Activated CD8-positive, alpha-beta memory T cell treated with anti-CD3 and anti-CD28 coated beads for 1 hour (primary cell): ENCODE results near the gene ROR1.

Source experiments
- DNase-seq, 2 donors: peaks; one replicate each; pipeline ENCODE4 v3.0.0-alpha.2; 2020; ENCODE audit warnings: low read depth in 1 of 2; ENCODE audit errors: extremely low read depth in 1 of 2

The ROR1 gene

DNA sequence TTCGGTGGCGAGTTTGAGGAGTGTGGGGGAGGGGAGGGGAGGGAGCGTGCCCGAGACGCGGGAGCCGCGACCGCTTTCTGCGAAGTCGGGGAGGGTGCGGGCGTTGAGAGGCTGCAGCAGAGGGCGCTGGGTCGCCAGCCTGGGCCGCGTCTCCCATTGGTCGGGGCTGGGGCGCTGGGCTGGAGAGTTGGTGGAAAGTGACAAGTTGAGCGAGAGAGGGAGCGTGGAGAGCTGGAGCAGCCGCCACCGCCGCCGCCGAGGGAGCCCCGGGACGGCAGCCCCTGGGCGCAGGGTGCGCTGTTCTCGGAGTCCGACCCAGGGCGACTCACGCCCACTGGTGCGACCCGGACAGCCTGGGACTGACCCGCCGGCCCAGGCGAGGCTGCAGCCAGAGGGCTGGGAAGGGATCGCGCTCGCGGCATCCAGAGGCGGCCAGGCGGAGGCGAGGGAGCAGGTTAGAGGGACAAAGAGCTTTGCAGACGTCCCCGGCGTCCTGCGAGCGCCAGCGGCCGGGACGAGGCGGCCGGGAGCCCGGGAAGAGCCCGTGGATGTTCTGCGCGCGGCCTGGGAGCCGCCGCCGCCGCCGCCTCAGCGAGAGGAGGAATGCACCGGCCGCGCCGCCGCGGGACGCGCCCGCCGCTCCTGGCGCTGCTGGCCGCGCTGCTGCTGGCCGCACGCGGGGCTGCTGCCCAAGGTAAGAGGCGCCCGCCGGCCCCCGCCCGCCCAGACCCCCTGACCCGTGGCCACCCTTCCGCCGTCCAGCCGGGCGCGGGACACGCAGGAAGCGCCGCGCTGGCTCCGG lies at the start of gene ROR1:
Gene ROR1, plus strand, starts transcription at position 203 of the 802 bp plus-strand sequence.
- DNase-seq, result peak in 1 of 2 donors; percentile 8

DNA sequence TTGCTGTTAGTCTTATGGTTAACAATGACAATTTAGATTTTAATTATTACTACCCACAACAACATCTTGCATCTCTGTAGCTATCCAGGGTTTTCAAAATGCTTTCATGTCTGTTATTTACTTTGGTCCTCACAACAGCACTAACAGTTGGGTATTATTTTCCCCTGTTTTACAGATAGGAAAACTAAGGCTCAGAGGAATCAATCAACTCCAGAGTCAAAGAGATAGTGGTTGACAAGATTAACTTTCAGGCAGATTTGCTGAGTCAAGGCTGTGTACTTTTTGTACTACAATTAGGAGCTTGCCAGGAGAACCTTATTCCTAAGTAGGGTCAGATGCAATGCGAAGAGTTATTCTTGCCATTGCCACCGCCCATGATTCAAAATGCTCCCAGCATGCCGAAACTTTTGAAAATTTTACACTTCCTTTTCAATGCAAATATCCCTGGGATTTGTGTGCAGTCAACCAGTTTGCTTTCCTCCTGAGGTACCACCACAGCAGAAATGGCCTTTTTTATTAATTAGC lies 49.4 kb upstream of the ROR1 start:
- no peak for DNase-seq

DNA sequence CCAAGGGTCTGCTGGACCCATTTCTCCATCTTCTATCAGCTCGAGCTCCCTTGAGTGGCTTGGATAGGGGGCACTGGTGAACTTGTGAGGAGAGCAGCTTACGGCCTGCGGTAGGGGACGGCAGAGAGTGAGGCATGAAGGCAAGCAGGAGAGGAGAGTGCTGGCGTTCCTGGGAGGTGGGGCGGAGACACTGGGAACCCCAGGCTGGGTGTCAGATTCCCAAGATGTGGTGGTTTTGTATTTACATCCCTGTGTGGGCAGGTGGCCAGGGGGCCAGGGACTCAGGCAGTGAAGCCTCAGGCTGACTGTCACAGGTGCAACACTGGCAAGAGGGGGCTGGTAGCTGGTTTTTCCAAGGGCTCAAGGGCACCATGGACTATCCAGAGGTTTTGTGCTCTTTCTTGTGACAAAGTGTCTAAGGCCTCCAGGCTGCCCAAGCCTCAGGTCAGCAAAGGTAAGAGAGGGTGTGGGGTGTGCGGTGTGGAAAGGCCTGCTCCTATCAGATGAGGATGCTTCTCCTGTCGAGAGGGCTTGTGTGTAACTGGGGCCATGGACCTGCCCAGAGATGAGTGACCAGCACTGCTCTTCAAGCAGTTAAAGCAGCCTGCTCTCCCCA lies 45.1 kb upstream of the ROR1 start:
- DNase-seq, result no peak

DNA sequence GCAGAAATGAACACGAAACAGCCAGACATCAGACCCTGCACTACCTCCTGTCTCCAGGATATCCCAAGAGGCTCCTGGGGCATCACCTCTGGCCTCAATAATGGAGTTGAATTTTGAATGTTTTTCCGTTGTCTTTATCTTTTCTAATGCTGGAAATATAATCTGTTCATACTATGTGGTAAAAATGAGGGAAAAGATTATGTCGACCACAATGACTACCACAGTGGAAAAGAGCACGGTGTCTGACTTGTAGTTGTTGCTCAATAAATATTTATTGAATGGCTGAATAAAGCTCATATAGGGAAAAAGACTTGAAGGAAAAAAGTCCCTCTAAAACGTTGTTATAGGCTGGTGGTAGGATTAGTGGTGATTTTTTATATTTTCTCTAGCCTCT lies 44.6 kb upstream of the ROR1 start:
- DNase-seq, result no peak

- no peak for DNase-seq
These were observed 43.6 kb upstream of the ROR1 start for GRCh38 chr1:63730211-63730610.

DNA sequence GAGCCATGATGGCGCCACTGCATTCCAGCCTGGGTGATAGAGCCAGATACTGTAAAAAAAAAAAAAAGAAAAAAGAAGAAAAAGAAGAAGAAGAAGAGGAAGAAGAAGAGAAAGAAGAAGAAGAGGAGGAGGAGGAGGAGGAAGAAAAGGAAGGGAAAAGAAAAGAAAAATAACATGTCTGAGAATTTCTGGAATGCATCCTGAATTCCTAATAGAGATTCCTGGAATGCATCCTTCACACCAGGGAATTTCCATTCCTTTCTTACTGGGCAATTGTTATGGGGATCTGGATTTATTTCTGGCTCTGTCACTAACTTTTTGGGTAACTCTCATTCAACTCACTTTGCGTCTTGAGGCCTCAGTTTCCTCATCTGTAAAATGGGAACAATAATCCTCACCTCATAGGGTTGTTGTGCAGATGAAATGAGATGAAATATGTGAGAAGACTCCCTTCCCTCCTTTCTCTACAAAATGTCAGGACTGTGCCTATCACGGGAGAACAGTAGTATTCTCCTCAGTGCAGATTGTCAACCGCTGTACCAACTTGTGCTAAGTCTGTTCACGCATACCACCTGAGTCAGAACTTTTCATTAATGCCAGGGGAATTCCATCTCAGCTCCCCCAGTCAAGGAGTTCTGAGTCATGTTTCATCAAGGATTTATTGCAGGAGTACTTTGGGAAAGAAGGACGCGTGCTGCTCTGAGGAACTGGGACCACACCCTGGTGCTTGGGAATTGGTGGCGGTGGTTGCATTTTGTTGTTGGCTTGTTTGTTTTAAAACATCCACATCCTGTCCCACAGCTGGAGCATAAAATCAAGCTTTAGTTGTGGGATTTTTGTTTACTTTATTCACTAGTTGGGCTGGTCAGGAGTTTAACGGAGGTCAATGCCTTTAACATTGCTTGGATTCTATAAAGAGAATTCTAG lies 42.4 kb upstream of the ROR1 start:
- no peak for DNase-seq

DNA sequence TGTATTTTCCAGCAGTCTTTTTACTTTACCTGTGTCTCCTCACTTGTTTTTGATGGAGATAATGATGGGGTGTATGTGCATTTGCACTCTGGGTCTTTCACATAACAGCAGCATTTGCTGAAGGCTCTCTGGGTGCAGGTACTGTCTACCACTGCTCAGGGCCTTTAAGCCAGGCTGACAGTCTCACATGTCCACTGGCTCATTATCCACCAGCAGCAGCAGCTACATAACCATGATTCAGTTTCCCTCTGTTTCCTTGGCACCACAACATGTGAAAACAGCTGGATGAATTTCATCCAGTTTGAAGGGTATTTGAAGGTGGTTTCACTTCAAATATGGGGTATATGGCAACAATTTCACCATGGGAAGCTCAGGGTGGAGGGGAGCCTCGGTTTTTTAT lies 41.2 kb upstream of the ROR1 start:
- no peak for DNase-seq

DNA sequence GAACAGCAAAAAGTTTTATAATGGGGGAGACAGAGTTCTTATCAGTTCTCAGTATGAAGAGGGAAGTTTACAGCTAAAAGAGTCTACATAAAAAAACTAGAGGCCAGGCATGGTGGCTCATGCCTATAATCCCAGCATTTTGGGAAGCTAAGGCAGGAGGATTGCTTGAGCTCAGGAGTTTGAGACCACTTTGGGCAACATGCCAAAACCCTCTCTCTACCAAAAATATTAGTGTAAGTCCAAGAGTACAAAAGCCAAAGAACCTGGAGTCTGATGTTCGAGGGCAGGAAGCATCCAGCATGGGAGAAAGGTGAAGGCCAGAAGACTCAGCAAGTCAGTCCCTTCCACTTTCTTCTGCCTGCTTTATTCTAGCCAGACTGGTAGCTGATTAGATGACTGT lies 35.0 kb upstream of the ROR1 start:
- no peak for DNase-seq

DNA sequence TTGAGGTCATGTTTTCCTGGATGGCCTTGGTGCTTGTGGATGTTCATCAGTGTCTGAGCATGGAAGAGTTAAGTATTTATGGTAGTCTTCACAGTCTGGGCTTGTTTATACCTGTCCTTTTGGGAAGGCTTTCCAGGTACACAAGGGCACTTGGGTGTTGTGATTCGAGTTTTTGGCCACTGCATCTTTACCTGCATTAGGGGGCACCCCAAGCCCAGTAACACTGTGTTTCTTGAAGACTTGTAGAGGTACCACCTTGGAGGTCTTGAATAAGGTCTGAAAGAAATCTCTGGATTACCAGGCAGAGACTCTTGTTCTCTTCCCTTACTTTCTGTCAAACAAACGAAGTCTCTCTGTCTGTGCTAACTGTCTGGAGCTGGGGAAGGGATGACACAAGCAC lies 34.4 kb upstream of the ROR1 start:
- no peak for DNase-seq

DNA sequence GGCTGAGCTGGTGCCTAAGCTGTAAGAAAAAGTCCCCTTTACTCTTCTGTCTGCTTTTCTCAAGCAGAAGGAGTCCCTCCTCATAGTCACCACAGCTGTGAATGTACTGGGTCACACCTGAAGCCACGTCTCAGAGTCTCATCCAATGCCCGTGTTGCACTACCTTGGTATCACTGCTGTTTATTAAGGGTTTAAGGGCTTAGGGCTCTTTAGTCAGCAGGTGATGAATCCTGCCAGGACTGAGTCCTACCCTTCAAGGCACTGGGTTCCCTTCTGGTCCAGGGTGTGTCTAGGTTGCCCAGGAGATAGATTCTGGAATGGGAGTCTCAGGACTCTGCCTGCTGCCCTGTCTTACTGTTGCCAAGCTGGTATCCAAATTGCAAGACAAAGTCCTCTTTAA lies 33.4 kb upstream of the ROR1 start:
- DNase-seq, result no peak

DNA sequence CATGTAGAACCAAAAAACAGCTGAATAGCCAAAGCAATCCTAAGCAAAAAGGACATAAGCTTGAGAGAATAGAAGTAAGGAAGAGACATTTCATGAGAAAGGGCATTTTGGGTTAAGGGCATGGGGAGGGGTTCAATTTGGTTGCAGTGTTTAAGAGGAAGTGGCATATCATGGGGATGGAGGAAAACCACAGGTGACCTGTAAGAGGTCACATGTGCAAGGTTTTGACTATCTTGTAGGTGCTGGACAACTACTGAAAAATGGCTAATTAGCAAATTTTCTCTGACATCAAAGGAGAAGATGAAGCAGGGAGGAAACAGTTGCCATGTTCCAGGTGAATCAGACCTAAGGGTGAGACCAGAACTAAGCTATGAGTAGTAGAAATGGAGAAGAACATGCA lies 31.3 kb upstream of the ROR1 start:
- no peak for DNase-seq

GRCh38 chr1:63743781-63744180 lies 30.0 kb upstream of the ROR1 start:
- no peak for DNase-seq

GRCh38 chr1:63746129-63746864 lies 27.5 kb upstream of the ROR1 start:
- DNase-seq, result no peak

DNA sequence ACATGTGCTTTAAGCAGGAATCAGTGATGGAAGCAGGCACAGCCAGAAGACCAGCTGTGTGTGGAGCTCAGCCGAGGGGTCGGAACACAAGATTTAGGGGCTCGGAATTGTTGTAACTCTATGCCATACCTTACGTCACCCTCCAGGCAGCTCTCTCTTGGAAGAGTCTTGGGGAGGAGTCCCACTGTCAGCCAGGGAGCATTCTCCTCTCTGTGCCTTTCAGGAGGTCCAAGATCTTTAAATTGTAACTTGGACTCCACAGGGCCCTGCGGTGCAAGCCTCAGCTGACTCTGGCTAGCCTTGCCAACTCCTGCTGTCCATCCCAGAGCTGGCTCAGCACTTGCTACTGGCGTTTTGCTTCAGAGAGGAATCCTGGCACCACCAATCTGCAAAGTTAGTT lies 26.4 kb upstream of the ROR1 start:
- no peak for DNase-seq

- DNase-seq, result no peak
These were observed 25.7 kb upstream of the ROR1 start for GRCh38 chr1:63748046-63748580.

- no peak for DNase-seq
These were observed 25.2 kb upstream of the ROR1 start for GRCh38 chr1:63748641-63749040.

- no peak for DNase-seq
These were observed 23.1 kb upstream of the ROR1 start for GRCh38 chr1:63750721-63751120.

DNA sequence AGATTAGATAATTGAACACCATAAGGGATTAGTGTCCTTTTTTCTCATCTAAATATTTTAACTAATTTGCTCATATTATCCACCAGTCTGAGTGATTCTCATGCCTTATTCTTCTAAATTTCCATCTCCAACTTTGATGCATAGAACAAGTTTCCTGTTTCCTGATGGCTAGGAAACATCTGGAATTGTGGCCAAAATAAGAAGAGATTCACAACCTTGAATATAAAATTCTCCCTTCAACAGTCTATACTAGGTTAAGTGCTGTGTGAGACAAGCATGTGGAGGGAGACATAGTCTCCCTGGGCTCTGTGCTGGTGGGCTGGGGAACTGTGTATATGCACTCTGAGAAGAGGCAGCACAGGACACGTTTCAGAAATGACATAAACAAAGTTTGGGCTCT lies 21.6 kb upstream of the ROR1 start:
- no peak for DNase-seq

- DNase-seq, result no peak
These were observed 20.2 kb upstream of the ROR1 start for GRCh38 chr1:63753591-63753990.

DNA sequence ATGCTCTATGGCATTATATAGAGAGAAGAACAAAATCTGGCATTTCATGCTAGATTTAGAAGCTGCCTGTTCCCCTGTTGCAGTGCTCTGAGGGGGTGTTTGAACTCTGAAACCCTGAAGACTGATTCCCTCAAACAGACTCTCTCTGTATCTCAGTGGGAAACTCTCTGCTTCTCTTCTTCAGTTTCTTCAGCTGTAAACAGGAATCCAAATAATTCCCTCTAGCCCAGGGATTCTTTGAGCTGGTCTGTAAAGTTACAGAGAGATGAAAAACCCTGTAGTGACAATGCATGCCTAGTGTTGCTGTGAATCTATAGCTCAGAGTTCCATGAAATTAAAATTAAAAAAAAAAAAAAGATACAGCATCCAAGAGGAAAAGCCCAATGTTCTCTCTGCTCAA lies 17.0 kb upstream of the ROR1 start:
- DNase-seq, result no peak
